ENCODE measurements around the gene XPO6. TPM values are rescaled to one million over a fixed set of nuclear protein-coding genes. Genes with fewer than 3 reads are reported as not detected.

Gene XPO6
- polyA plus RNA-seq, 1 donor (not counting 4 experiments of a cell fraction or from before 2014, with no cell fraction given): 127 TPM

GRCh38 chr16:28089992-28090365 is 121.8 kb downstream of the XPO6 start:
- Histone ChIP-seq H3K9me1 (ENCODE audit: control insufficient read depth, extremely low read depth, insufficient read depth, low read length) (no peaks in the 10 kb centered on the region), H3K27me3 (ENCODE audit: control insufficient read depth, extremely low read depth, insufficient read depth, low read length) (no peaks in the 10 kb centered on the region), H2AFZ (ENCODE audit: control insufficient read depth, low read length) (no peak overlapping the region), H3K4me3 (ENCODE audit: control insufficient read depth in 2 of 3, extremely low read depth in 1 of 3, insufficient read depth in 2 of 3, low read depth in 1 of 3, low read length in 3 of 3) (no peak overlapping the region), H3K79me2 (ENCODE audit: control insufficient read depth, insufficient read depth, low read length) (no peaks in the 10 kb centered on the region), H3K27ac (ENCODE audit: control insufficient read depth, insufficient read depth, low read length) (no peak overlapping the region), H3K9ac (ENCODE audit: control insufficient read depth, extremely low read depth, insufficient read depth, low read length) (no peak overlapping the region), H3K4me1 (ENCODE audit: control insufficient read depth, extremely low read depth, insufficient read depth, low read length) (peaks cover 10% of the 10 kb centered on the region), H4K20me1 (ENCODE audit: control insufficient read depth, extremely low read depth, insufficient read depth, low read length) (no peaks in the 10 kb centered on the region), H3K9me3 (ENCODE audit: control insufficient read depth, low read depth, low read length) (no peaks in the 10 kb centered on the region), H3K36me3 (ENCODE audit: control insufficient read depth in 2 of 2, extremely low read depth in 1 of 2, insufficient read depth in 2 of 2, low read length in 2 of 2) (peaks cover 0 to 4% of the 10 kb centered on the region in 2 experiments), H3K4me2 (ENCODE audit: control insufficient read depth, extremely low read depth, insufficient read depth, low read depth, low read length) (no peak overlapping the region)
- TF ChIP-seq CTCF (optimal IDR thresholded peaks at IDR 0.05 in 1 of 3, IDR thresholded peaks at IDR 0.05 in 1 of 3, conservative IDR thresholded peaks at IDR 0.05 in 1 of 3; ENCODE audit: extremely low read depth in 1 of 3, insufficient read depth in 2 of 3, low read length in 3 of 3): no peak
- TF ChIP-seq EZH2 (IDR thresholded peaks at IDR 0.05; ENCODE audit: low read length): no peak
- no peak for FAIRE-seq
- dilution Hi-C loops (cut with MboI; ENCODE audit: extremely low pct_ligation_motif_present, low sequenced_read_pairs): no loop called here
- DNase-seq (ENCODE audit: low read depth, low spot score): no peak

- no peak overlapping the region for H3K27ac ChIP-seq (ENCODE audit: control insufficient read depth, insufficient read depth, low read length)
- TF ChIP-seq CTCF (optimal IDR thresholded peaks at IDR 0.05 in 1 of 3, IDR thresholded peaks at IDR 0.05 in 1 of 3, conservative IDR thresholded peaks at IDR 0.05 in 1 of 3; ENCODE audit: extremely low read depth in 1 of 3, insufficient read depth in 2 of 3, low read length in 3 of 3) (no peak), EZH2 (IDR thresholded peaks at IDR 0.05; ENCODE audit: low read length) (no peak)
- H3K79me2 ChIP-seq (ENCODE audit: control insufficient read depth, insufficient read depth, low read length): no peaks in the 10 kb centered on the region
- no peaks in the 10 kb centered on the region for H4K20me1 ChIP-seq (ENCODE audit: control insufficient read depth, extremely low read depth, insufficient read depth, low read length)
- H3K4me2 ChIP-seq (ENCODE audit: control insufficient read depth, extremely low read depth, insufficient read depth, low read depth, low read length): no peak overlapping the region
- H3K9me1 ChIP-seq (ENCODE audit: control insufficient read depth, extremely low read depth, insufficient read depth, low read length): no peaks in the 10 kb centered on the region
- FAIRE-seq: no peak
- no peak overlapping the region for H3K4me3 ChIP-seq (ENCODE audit: control insufficient read depth in 2 of 3, extremely low read depth in 1 of 3, insufficient read depth in 2 of 3, low read depth in 1 of 3, low read length in 3 of 3)
- dilution Hi-C loops (cut with MboI; ENCODE audit: extremely low pct_ligation_motif_present, low sequenced_read_pairs): no loop called here
- peaks cover 0 to 4% of the 10 kb centered on the region in 2 experiments for H3K36me3 ChIP-seq (ENCODE audit: control insufficient read depth in 2 of 2, extremely low read depth in 1 of 2, insufficient read depth in 2 of 2, low read length in 2 of 2)
- peaks cover 10% of the 10 kb centered on the region for H3K4me1 ChIP-seq (ENCODE audit: control insufficient read depth, extremely low read depth, insufficient read depth, low read length)
- H3K27me3 ChIP-seq (ENCODE audit: control insufficient read depth, extremely low read depth, insufficient read depth, low read length): no peaks in the 10 kb centered on the region
- H3K9me3 ChIP-seq (ENCODE audit: control insufficient read depth, low read depth, low read length): no peaks in the 10 kb centered on the region
- H2AFZ ChIP-seq (ENCODE audit: control insufficient read depth, low read length): no peak overlapping the region
- H3K9ac ChIP-seq (ENCODE audit: control insufficient read depth, extremely low read depth, insufficient read depth, low read length): no peak overlapping the region
- no peak for DNase-seq (ENCODE audit: low read depth, low spot score)
Observed at GRCh38 chr16:28089205-28089991, 122.4 kb downstream of the XPO6 start.
